ENCODE measurements around the gene MS4A15.
"Not testable (repeated sequence)": the region's sequence is repeated elsewhere in the genome, so short reads cannot be mapped to it uniquely, and the experiment has no call there.

The MS4A15 gene

DNA sequence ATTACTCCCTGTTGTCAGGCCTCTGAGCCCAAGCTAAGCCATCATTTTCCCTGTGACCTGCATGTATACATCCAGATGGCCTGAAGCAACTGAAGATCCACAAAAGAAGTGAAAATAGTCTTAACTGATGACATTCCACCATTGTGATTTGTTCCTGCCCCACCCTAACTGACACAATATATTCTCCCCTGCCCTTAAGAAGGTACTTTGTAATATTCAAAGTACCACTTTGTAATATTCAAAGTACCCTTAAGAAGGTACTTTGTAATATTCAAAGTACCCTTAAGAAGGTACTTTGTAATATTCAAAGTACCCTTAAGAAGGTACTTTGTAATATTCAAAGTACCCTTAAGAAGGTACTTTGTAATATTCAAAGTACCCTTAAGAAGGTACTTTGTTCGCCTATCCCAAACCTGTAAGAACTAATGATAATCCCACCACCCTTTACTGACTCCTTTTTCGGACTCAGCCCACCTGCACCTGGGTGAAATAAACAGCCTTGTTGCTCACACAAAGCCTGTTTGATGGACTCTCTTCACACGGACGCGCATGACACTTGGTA lies 67.2 kb downstream of the MS4A15 start:
- H3K27me3 Mint-ChIP-seq; H3K4me1 Mint-ChIP-seq (ENCODE audit: low read depth); H3K36me3 Mint-ChIP-seq; H3K27ac Mint-ChIP-seq; H3K4me3 Mint-ChIP-seq; H3K9me3 Mint-ChIP-seq (ENCODE audit: low read depth): not testable (repeated sequence)

DNA sequence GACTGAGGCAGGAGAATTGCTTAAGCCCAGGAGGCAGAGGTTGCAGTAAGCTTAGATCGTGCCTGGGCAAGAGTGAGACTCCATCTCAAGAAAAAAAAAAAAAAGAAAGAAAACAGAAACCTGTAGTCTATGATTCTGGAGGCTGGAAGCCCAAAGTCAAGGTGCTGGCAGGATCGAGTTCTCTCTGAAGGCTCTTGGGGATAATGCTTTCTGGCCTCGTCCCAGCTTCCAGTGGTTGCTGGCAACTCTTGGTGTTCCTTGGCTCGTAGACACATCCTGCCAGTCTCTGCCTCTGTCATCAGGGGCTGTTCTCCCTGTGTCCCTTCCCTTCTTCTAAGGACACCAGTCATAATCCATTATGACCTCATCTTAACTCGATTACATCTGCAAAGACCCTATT lies 68.5 kb downstream of the MS4A15 start:
- Mint-ChIP-seq H3K4me3 (no peak overlapping the region), H3K4me1 (ENCODE audit: low read depth) (no peaks in the 10 kb centered on the region), H3K36me3 (no peaks in the 10 kb centered on the region), H3K9me3 (ENCODE audit: low read depth) (no peaks in the 10 kb centered on the region), H3K27me3 (no peaks in the 10 kb centered on the region), H3K27ac (no peak overlapping the region)

DNA sequence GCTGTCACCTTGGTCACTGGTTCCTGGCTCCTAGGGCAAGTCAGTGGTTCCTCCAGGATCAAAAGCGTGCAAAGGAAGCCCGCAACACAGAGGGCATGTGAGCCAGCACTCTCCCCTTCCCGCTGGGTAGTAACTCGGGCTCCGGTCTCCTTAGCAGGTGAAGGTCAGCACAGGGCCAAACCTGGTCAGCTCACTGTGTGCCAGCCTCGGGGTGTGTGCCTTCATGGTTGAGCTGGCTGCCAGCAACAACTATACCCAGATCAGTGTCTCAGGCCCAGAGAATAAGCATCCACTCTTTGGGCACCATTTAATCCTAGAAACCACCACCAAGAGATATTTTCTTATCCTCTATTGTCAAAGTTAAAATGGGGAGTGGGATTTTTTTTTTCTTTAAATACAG lies 69.1 kb downstream of the MS4A15 start:
- Mint-ChIP-seq H3K27me3 (no peaks in the 10 kb centered on the region), H3K9me3 (ENCODE audit: low read depth) (no peaks in the 10 kb centered on the region), H3K4me1 (ENCODE audit: low read depth) (peaks cover 2% of the 10 kb centered on the region), H3K36me3 (no peaks in the 10 kb centered on the region), H3K4me3 (no peak overlapping the region), H3K27ac (no peak overlapping the region)
